ENCODE measurements around the gene CRMP1.
A peak's percentile ranks its signal among the peaks of the same experiment; 100 is the strongest.

Gene CRMP1

DNA sequence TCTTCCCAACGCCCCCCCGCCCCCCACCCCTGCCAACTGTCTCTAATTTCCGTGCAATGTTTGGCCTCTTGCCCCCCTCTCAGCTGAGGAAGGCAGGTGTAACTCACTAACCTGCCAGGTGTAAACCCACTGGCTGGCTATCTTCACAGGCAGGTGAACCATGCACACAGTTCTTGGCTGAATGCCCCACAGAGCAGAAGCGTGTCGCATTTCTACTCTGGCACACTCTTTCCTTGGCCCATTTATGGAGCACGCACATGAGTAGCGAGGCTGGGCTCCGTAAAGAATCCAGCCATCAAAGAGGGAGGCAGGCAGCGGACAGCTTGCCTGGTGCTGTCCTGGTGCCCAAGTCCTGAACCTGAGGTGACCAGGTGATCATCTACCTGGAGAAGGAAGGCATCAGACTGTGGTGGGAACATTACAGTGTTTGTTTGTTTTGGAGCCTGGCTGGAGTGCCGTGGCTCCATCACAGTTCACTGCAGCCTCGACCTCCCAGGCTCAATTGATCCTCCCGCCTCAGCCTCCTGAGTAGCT lies 39.2 kb upstream of the CRMP1 start:
- no peaks in the 10 kb centered on the region for H3K4me1 ChIP-seq (ENCODE audit: control insufficient read depth, low read depth, low read length)
- no peak overlapping the region for H3K9ac ChIP-seq (ENCODE audit: low read length)
- no peak overlapping the region for H4K8ac ChIP-seq (ENCODE audit: low read depth, low read length)
- no peak overlapping the region for H2BK15ac ChIP-seq (replicated peaks; ENCODE audit: low read depth)
- no peak overlapping the region for H4K5ac ChIP-seq (ENCODE audit: low read length)
- no peaks in the 10 kb centered on the region for H3K27me3 ChIP-seq (ENCODE audit: insufficient read depth, low read length, poor library complexity)
- no peak overlapping the region for H3K4ac ChIP-seq (ENCODE audit: low read depth, low read length)
- H2BK120ac ChIP-seq (ENCODE audit: low read depth, low read length): no peak overlapping the region
- no peaks in the 10 kb centered on the region for H3K36me3 ChIP-seq (ENCODE audit: control insufficient read depth, insufficient read depth, low read length)
- no peaks in the 10 kb centered on the region for H3K79me2 ChIP-seq (ENCODE audit: control insufficient read depth, insufficient read depth, low read length)
- H3K56ac ChIP-seq (ENCODE audit: low read length): no peak overlapping the region
- no peak overlapping the region for H3K4me3 ChIP-seq (ENCODE audit: low read length)
- H2BK5ac ChIP-seq (ENCODE audit: low read length): no peak overlapping the region
- H3K79me1 ChIP-seq (ENCODE audit: low read length): no peaks in the 10 kb centered on the region
- no peak overlapping the region for H3K18ac ChIP-seq (ENCODE audit: low read length)
- H3K23ac ChIP-seq (ENCODE audit: low read length): no peak overlapping the region
- no peak for DNase-seq
- H3K4me2 ChIP-seq (ENCODE audit: low read length): no peak overlapping the region
- no peak overlapping the region for H2AK5ac ChIP-seq (ENCODE audit: low read length)
- WGBS (ENCODE audit: extremely low coverage, insufficient coverage, low lambda C conversion rate): no CpG with 5 or more reads among the region's 12 CpGs
- no peak overlapping the region for H3K27ac ChIP-seq (ENCODE audit: low read depth, low read length)

DNA sequence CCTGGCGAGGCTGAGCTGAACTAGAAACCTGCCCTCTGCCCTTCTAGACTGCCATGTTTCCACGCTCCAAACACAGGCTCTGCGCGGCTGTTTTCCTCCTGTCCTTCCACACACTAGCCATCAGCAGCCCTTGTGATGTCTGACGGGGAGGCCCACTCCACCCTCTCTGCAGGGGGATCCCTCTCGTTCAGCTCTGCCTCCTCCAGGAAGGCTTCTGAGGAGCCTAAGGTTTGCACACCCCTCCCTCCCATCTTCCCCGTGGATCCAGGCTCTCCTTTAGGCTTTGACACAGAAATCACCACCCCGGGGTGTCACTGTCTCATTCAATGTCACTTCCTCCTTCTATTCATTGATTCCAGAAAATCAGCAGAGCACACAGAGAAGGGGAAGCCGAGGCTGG lies 38.6 kb upstream of the CRMP1 start:
- WGBS (ENCODE audit: extremely low coverage, insufficient coverage, low lambda C conversion rate): no CpG with 5 or more reads among the region's 9 CpGs
- no peak overlapping the region for H3K27ac ChIP-seq (ENCODE audit: low read depth, low read length)

DNA sequence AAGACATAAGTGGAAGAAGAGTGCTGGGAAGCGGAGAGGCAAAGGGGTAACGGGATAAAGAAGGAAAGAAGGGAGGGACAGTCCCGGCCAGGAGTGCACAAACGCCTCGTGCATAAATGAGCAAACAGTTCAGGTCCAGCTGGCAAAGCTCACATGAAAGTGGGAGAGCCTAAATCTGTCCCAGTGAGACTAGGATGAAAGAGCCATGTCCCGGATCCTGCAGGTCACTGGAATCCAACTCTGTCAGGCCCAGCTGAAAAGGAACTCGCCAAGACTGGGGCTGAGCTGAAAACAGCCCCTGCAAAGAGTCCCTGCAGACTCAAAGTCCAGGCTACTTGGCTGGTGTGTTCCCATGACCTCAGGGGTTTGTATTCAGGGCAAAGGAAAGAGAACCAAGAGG lies 38.0 kb upstream of the CRMP1 start:
- no peak overlapping the region for H3K9ac ChIP-seq (ENCODE audit: low read length)
- H3K18ac ChIP-seq (ENCODE audit: low read length): no peak overlapping the region
- no peak overlapping the region for H3K27ac ChIP-seq (ENCODE audit: low read depth, low read length)
- DNase-seq: no peak
- H2BK5ac ChIP-seq (ENCODE audit: low read length): no peak overlapping the region
- no peak overlapping the region for H4K8ac ChIP-seq (ENCODE audit: low read depth, low read length)
- no peak overlapping the region for H3K4me2 ChIP-seq (ENCODE audit: low read length)
- H2AK5ac ChIP-seq (ENCODE audit: low read length): no peak overlapping the region
- H3K56ac ChIP-seq (ENCODE audit: low read length): no peak overlapping the region
- H3K4ac ChIP-seq (ENCODE audit: low read depth, low read length): no peak overlapping the region
- no peaks in the 10 kb centered on the region for H3K36me3 ChIP-seq (ENCODE audit: control insufficient read depth, insufficient read depth, low read length)
- no peaks in the 10 kb centered on the region for H3K27me3 ChIP-seq (ENCODE audit: insufficient read depth, low read length, poor library complexity)
- no peaks in the 10 kb centered on the region for H3K4me1 ChIP-seq (ENCODE audit: control insufficient read depth, low read depth, low read length)
- WGBS (ENCODE audit: extremely low coverage, insufficient coverage, low lambda C conversion rate): no CpG with 5 or more reads among the region's 7 CpGs
- no peak overlapping the region for H2BK120ac ChIP-seq (ENCODE audit: low read depth, low read length)
- H3K23ac ChIP-seq (ENCODE audit: low read length): no peak overlapping the region
- H2BK15ac ChIP-seq (replicated peaks; ENCODE audit: low read depth): no peak overlapping the region
- H3K4me3 ChIP-seq (ENCODE audit: low read length): no peak overlapping the region
- H3K79me2 ChIP-seq (ENCODE audit: control insufficient read depth, insufficient read depth, low read length): no peaks in the 10 kb centered on the region
- H4K5ac ChIP-seq (ENCODE audit: low read length): no peak overlapping the region
- H3K79me1 ChIP-seq (ENCODE audit: low read length): no peaks in the 10 kb centered on the region

More for the DNA sequence above, 38.6 kb upstream of the CRMP1 start:
- Histone ChIP-seq H3K4me3 (ENCODE audit: low read length) (no peak overlapping the region), H2AK5ac (ENCODE audit: low read length) (no peak overlapping the region), H3K4ac (ENCODE audit: low read depth, low read length) (no peak overlapping the region), H3K79me1 (ENCODE audit: low read length) (no peaks in the 10 kb centered on the region), H3K18ac (ENCODE audit: low read length) (no peak overlapping the region), H3K4me2 (ENCODE audit: low read length) (no peak overlapping the region), H3K36me3 (ENCODE audit: control insufficient read depth, insufficient read depth, low read length) (no peaks in the 10 kb centered on the region), H3K4me1 (ENCODE audit: control insufficient read depth, low read depth, low read length) (no peaks in the 10 kb centered on the region), H3K56ac (ENCODE audit: low read length) (no peak overlapping the region), H3K27me3 (ENCODE audit: insufficient read depth, low read length, poor library complexity) (no peaks in the 10 kb centered on the region), H3K9ac (ENCODE audit: low read length) (no peak overlapping the region), H4K5ac (ENCODE audit: low read length) (no peak overlapping the region), H2BK120ac (ENCODE audit: low read depth, low read length) (no peak overlapping the region), H4K8ac (ENCODE audit: low read depth, low read length) (no peak overlapping the region), H2BK15ac (replicated peaks; ENCODE audit: low read depth) (no peak overlapping the region), H2BK5ac (ENCODE audit: low read length) (no peak overlapping the region), H3K79me2 (ENCODE audit: control insufficient read depth, insufficient read depth, low read length) (no peaks in the 10 kb centered on the region), H3K23ac (ENCODE audit: low read length) (no peak overlapping the region)
- no peak for DNase-seq

DNA sequence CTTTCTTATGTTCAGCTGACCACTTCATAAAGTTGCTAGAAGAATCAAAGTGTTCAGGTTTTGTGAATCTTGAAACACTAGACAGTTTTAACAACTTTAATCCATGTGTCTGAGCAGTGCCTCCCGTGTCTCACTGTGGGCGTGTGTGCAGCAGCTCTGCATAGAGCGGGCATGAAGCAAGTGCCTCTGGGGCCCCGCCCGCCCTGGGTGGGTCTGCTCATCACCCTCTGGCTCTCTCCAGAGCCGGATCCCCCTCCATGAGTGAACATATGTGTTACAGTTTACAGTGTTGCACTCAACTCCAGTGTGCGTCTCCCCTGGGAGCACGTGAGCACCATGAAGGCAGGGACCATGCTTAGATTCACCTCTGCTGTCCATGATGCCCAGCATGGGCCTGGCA lies 37.6 kb upstream of the CRMP1 start:
- Histone ChIP-seq H3K36me3 (ENCODE audit: control insufficient read depth, insufficient read depth, low read length) (no peaks in the 10 kb centered on the region), H3K79me2 (ENCODE audit: control insufficient read depth, insufficient read depth, low read length) (no peaks in the 10 kb centered on the region), H3K9ac (ENCODE audit: low read length) (no peak overlapping the region), H2BK5ac (ENCODE audit: low read length) (no peak overlapping the region), H4K5ac (ENCODE audit: low read length) (no peak overlapping the region), H4K8ac (ENCODE audit: low read depth, low read length) (no peak overlapping the region), H3K27ac (ENCODE audit: low read depth, low read length) (no peak overlapping the region), H2AK5ac (ENCODE audit: low read length) (no peak overlapping the region), H3K27me3 (ENCODE audit: insufficient read depth, low read length, poor library complexity) (no peaks in the 10 kb centered on the region), H3K4me1 (ENCODE audit: control insufficient read depth, low read depth, low read length) (no peaks in the 10 kb centered on the region), H3K23ac (ENCODE audit: low read length) (no peak overlapping the region), H2BK120ac (ENCODE audit: low read depth, low read length) (no peak overlapping the region), H3K4me3 (ENCODE audit: low read length) (no peak overlapping the region), H3K56ac (ENCODE audit: low read length) (no peak overlapping the region), H2BK15ac (replicated peaks; ENCODE audit: low read depth) (no peak overlapping the region), H3K4ac (ENCODE audit: low read depth, low read length) (no peak overlapping the region), H3K4me2 (ENCODE audit: low read length) (no peak overlapping the region), H3K79me1 (ENCODE audit: low read length) (no peaks in the 10 kb centered on the region), H3K18ac (ENCODE audit: low read length) (no peak overlapping the region)
- WGBS (ENCODE audit: extremely low coverage, insufficient coverage, low lambda C conversion rate): no CpG with 5 or more reads among the region's 8 CpGs
- no peak for DNase-seq

DNA sequence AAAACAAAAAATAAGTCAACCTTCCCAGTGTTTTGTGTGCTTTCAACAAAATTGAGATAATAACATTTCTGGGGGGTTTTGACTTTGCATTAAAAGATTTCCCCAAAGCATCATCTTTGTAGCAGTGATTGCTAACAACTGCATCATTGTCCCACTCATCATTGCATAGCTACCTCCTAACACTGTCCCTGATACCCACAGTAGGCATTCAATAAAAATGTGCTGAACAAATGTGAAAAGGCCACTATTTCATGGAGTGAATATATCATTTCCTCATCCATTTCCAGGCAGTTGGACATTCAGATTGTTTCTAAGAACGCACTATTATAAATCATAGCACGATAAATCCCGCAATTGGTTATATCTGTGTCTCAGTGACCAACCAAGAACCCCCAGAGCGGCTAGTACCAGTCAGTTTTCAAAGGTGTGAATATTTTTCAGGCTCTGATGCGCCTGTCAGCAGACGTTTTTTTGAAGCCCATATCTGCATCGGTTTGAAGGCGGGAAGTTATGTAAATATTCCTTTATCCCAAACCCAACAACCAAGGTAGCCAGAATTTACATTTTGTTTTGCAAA lies 36.0 kb upstream of the CRMP1 start:
- H3K18ac ChIP-seq (ENCODE audit: low read length): no peak overlapping the region
- H3K4me1 ChIP-seq (ENCODE audit: control insufficient read depth, low read depth, low read length): no peaks in the 10 kb centered on the region
- H3K4ac ChIP-seq (ENCODE audit: low read depth, low read length): no peak overlapping the region
- no peaks in the 10 kb centered on the region for H3K27me3 ChIP-seq (ENCODE audit: insufficient read depth, low read length, poor library complexity)
- DNase-seq: no peak
- no peak overlapping the region for H2AK5ac ChIP-seq (ENCODE audit: low read length)
- H2BK5ac ChIP-seq (ENCODE audit: low read length): no peak overlapping the region
- H3K4me3 ChIP-seq (ENCODE audit: low read length): no peak overlapping the region
- H2BK15ac ChIP-seq (replicated peaks; ENCODE audit: low read depth): no peak overlapping the region
- H3K79me1 ChIP-seq (ENCODE audit: low read length): no peaks in the 10 kb centered on the region
- no peak overlapping the region for H2BK120ac ChIP-seq (ENCODE audit: low read depth, low read length)
- H3K36me3 ChIP-seq (ENCODE audit: control insufficient read depth, insufficient read depth, low read length): no peaks in the 10 kb centered on the region
- no peak overlapping the region for H3K9ac ChIP-seq (ENCODE audit: low read length)
- H3K56ac ChIP-seq (ENCODE audit: low read length): no peak overlapping the region
- H4K8ac ChIP-seq (ENCODE audit: low read depth, low read length): no peak overlapping the region
- H3K4me2 ChIP-seq (ENCODE audit: low read length): no peak overlapping the region
- no peak overlapping the region for H3K23ac ChIP-seq (ENCODE audit: low read length)
- no peak overlapping the region for H3K27ac ChIP-seq (ENCODE audit: low read depth, low read length)
- WGBS (ENCODE audit: extremely low coverage, insufficient coverage, low lambda C conversion rate): no CpG with 5 or more reads among the region's 8 CpGs
- no peaks in the 10 kb centered on the region for H3K79me2 ChIP-seq (ENCODE audit: control insufficient read depth, insufficient read depth, low read length)
- no peak overlapping the region for H4K5ac ChIP-seq (ENCODE audit: low read length)

DNA sequence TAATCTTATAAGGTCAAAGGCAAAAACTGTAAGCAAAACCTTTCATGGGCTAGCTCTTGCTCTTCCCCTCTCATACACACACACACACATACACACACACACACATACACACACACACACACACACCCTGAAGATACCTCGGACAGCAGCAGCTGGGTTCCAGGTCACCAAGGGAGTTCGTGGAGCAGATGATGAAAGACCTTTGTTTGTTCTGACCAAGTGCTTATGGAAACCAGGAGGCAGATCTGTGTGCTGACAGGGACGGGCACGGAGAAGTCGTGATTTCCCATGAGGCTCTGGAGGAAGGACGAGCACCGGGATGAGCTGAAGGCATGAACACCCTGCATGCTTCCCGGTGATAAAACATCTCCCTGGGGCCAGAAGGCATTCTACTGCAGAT lies 35.4 kb upstream of the CRMP1 start:
- no peak overlapping the region for H3K9ac ChIP-seq (ENCODE audit: low read length)
- no peak overlapping the region for H2AK5ac ChIP-seq (ENCODE audit: low read length)
- peak; percentile 41 for DNase-seq
- no peak overlapping the region for H3K4me2 ChIP-seq (ENCODE audit: low read length)
- H3K4me3 ChIP-seq (ENCODE audit: low read length): no peak overlapping the region
- H3K23ac ChIP-seq (ENCODE audit: low read length): no peak overlapping the region
- H3K27me3 ChIP-seq (ENCODE audit: insufficient read depth, low read length, poor library complexity): no peaks in the 10 kb centered on the region
- no peaks in the 10 kb centered on the region for H3K79me2 ChIP-seq (ENCODE audit: control insufficient read depth, insufficient read depth, low read length)
- no peak overlapping the region for H2BK15ac ChIP-seq (replicated peaks; ENCODE audit: low read depth)
- H3K4me1 ChIP-seq (ENCODE audit: control insufficient read depth, low read depth, low read length): no peaks in the 10 kb centered on the region
- H2BK120ac ChIP-seq (ENCODE audit: low read depth, low read length): no peak overlapping the region
- H2BK5ac ChIP-seq (ENCODE audit: low read length): no peak overlapping the region
- no peaks in the 10 kb centered on the region for H3K79me1 ChIP-seq (ENCODE audit: low read length)
- no peaks in the 10 kb centered on the region for H3K36me3 ChIP-seq (ENCODE audit: control insufficient read depth, insufficient read depth, low read length)
- no CpG with 5 or more reads among the region's 8 CpGs for WGBS (ENCODE audit: extremely low coverage, insufficient coverage, low lambda C conversion rate)
- H3K56ac ChIP-seq (ENCODE audit: low read length): no peak overlapping the region
- H3K27ac ChIP-seq (ENCODE audit: low read depth, low read length): no peak overlapping the region
- H4K5ac ChIP-seq (ENCODE audit: low read length): no peak overlapping the region
- H3K18ac ChIP-seq (ENCODE audit: low read length): no peak overlapping the region
- no peak overlapping the region for H4K8ac ChIP-seq (ENCODE audit: low read depth, low read length)
- no peak overlapping the region for H3K4ac ChIP-seq (ENCODE audit: low read depth, low read length)
